SK-N-SH (cell line): Measurements from ENCODE around the gene SLC35G1. TPM values are rescaled to one million over a fixed set of nuclear protein-coding genes. Genes with fewer than 3 reads are reported as not detected.

ENCODE experiments used
- CTCF ChIA-PET: fragments of 300-600, 350-600 bp; formaldehyde crosslinking; extraction: SDS; loops from one replicate; lab custom pipeline; 2021; lab: Yijun Ruan, JAX
- POLR2A ChIA-PET: fragments of 350-600 bp; sonication (Branson Sonifier 250); formaldehyde crosslinking; extraction: SDS; loops from one replicate; lab custom pipeline; 2020; ENCODE audit warnings: antibody characterized with exemption, inconsistent platforms; lab: Yijun Ruan, JAX
- DNase-seq: peaks from one replicate; pipeline ENCODE4 v3.0.0; 2012
- H2AFZ ChIP-seq: fragments of 200-600 bp; sonication (generic); 2 replicates; pipeline ENCODE4 v1.8.1; 2016; ENCODE audit warnings: antibody characterized with exemption, mild to moderate bottlenecking, low read depth
- H3F3A ChIP-seq: fragments of 200-600 bp; sonication (generic); replicated peaks from 2 replicates; pipeline ENCODE3; 2016; ENCODE audit warnings: antibody characterized with exemption, mild to moderate bottlenecking; ENCODE audit not compliant: insufficient read depth
- H3K27ac ChIP-seq, 2 experiments: fragments of 200-500 bp in 1 of 2; fragments of 200-600 bp in 1 of 2; sonication (Bioruptor generic) in 1 of 2; sonication (generic), shearing (Covaris generic) in 1 of 2; 2 replicates each; pipeline versions ENCODE4 v1.5.1 to v1.6.1; 2014 to 2016; ENCODE audit warnings: low read depth in 2 of 2, inconsistent platforms in 1 of 2, low read length in 1 of 2, mild to moderate bottlenecking in 1 of 2, mixed read lengths in 1 of 2
- H3K27me3 ChIP-seq: fragments of 200-600 bp; sonication (generic), shearing (Covaris generic); 2 replicates; pipeline ENCODE4 v1.6.1; 2016; ENCODE audit warnings: mixed run types; ENCODE audit not compliant: insufficient read depth
- H3K36me3 ChIP-seq, 2 experiments: fragments of 200-500 bp in 1 of 2; fragments of 200-600 bp in 1 of 2; sonication (Bioruptor generic) in 1 of 2; sonication (generic) in 1 of 2; replicated peaks in 1 of 2; 2 replicates each; pipeline versions ENCODE3 to v1.5.1; 2014 to 2016; ENCODE audit warnings: low read length in 1 of 2, mild to moderate bottlenecking in 1 of 2; ENCODE audit not compliant: insufficient read depth in 2 of 2, control insufficient read depth in 1 of 2
- H3K4me1 ChIP-seq, 2 experiments: fragments of 200-500 bp in 1 of 2; fragments of 200-600 bp in 1 of 2; sonication (Bioruptor generic) in 1 of 2; sonication (generic), shearing (Covaris generic) in 1 of 2; 2 replicates each; pipeline versions ENCODE4 v1.5.1 to v1.6.1; 2014 to 2016; ENCODE audit warnings: low read depth in 1 of 2, low read length in 1 of 2, mixed run types in 1 of 2; ENCODE audit not compliant: insufficient read depth in 2 of 2, control insufficient read depth in 1 of 2
- H3K4me2 ChIP-seq: fragments of 200-600 bp; sonication (generic), shearing (Covaris generic); 2 replicates; pipeline ENCODE4 v1.6.1; 2017; ENCODE audit warnings: mixed run types
- H3K4me3 ChIP-seq, 2 experiments: fragments of 200-500 bp in 1 of 2; fragments of 200-600 bp in 1 of 2; sonication (Bioruptor generic) in 1 of 2; sonication (generic), shearing (Covaris generic) in 1 of 2; 2 replicates each; pipeline versions ENCODE4 v1.5.1 to v1.8.1; 2014 to 2016; ENCODE audit warnings: low read depth in 2 of 2, inconsistent platforms in 1 of 2, low read length in 1 of 2, mild to moderate bottlenecking in 1 of 2, mixed read lengths in 1 of 2, moderate library complexity in 1 of 2
- H3K79me2 ChIP-seq: fragments of 200-600 bp; sonication (generic); 2 replicates; pipeline ENCODE4 v1.8.1; 2017; ENCODE audit warnings: mild to moderate bottlenecking; ENCODE audit not compliant: insufficient read depth
- H3K9ac ChIP-seq: fragments of 200-600 bp; sonication (generic); 2 replicates; pipeline ENCODE4 v1.6.1; 2017; ENCODE audit warnings: mixed run types
- H3K9me2 ChIP-seq: fragments of 200-600 bp; sonication (generic); 2 replicates; pipeline ENCODE4 v1.6.1; 2017; ENCODE audit warnings: mixed run types
- H3K9me3 ChIP-seq: fragments of 200-600 bp; sonication (generic); 2 replicates; pipeline ENCODE4 v1.6.1; 2017; ENCODE audit warnings: mixed run types, mild to moderate bottlenecking, moderate library complexity
- H4K20me1 ChIP-seq: fragments of 200-600 bp; sonication (generic); 2 replicates; pipeline ENCODE4 v1.6.1; 2017; ENCODE audit warnings: mild to moderate bottlenecking, mixed run types; ENCODE audit not compliant: insufficient read depth
- CHD2 ChIP-seq: fragments of 150-350 bp; IDR thresholded peaks from 2 replicates; pipeline ENCODE4 v1.6.1; 2018; ENCODE audit warnings: low read length; ENCODE audit not compliant: partially characterized antibody
- EZH2phosphoT487 ChIP-seq: fragments of 200-600 bp; sonication (generic); IDR thresholded peaks from 2 replicates; pipeline ENCODE4 v1.6.1; 2017; ENCODE audit warnings: low read depth, mixed run types, mild to moderate bottlenecking, antibody characterized with exemption, moderate library complexity, borderline replicate concordance
- FOXJ3 ChIP-seq: sonication (generic); formaldehyde crosslinking; IDR thresholded peaks from 2 replicates; pipeline ENCODE4 v1.5.1; 2020; ENCODE audit warnings: mild to moderate bottlenecking, missing genetic modification reagents
- FOXM1 ChIP-seq: IDR thresholded peaks from 2 replicates; pipeline ENCODE4 v1.4.0; 2012; ENCODE audit warnings: low read depth, mild to moderate bottlenecking
- GABPA ChIP-seq: IDR thresholded peaks from 2 replicates; pipeline ENCODE4 v1.4.0; 2012; ENCODE audit warnings: low read depth, mild to moderate bottlenecking
- JUND ChIP-seq: IDR thresholded peaks from 2 replicates; pipeline ENCODE4 v1.4.0; 2012
- NRF1 ChIP-seq: IDR thresholded peaks from 2 replicates; pipeline ENCODE4 v1.6.1; 2012; ENCODE audit warnings: low read depth, mild to moderate bottlenecking, low read length
- POLR2AphosphoS5 ChIP-seq: IDR thresholded peaks from 2 replicates; pipeline ENCODE4 v1.6.1; 2012; ENCODE audit warnings: low read depth, low read length
- RXRA ChIP-seq: IDR thresholded peaks from 2 replicates; pipeline ENCODE4 v1.4.0; 2012; ENCODE audit warnings: low read depth, mild to moderate bottlenecking, borderline replicate concordance
- SIN3A ChIP-seq: IDR thresholded peaks from 2 replicates; pipeline ENCODE4 v1.6.1; 2012; ENCODE audit warnings: low read depth, mild to moderate bottlenecking, low read length, moderate library complexity, borderline replicate concordance
- USF1 ChIP-seq: IDR thresholded peaks from 2 replicates; pipeline ENCODE4 v1.4.0; 2012; ENCODE audit warnings: low read depth, borderline replicate concordance
- WGBS: methylation state at CpG from one replicate; pipeline ENCODE4 v1.1.6; 2017; ENCODE audit warnings: low lambda C conversion rate; 5-methylcytosine and 5-hydroxymethylcytosine counted together
- polyA plus RNA-seq, 3 experiments: library from polyadenylated mRNA; depleted of rRNA; stranded (reverse); fragments of >200 nt; gene quantifications; 2 replicates each; pipeline ENCODE4 v1.2.3, GENCODE V29; 2012
- TF ChIP-seq, protein P1 (sequence below): fragments of 200-600 bp; sonication (generic); IDR thresholded peaks from 2 replicates; pipeline ENCODE4 v1.6.1; 2017; ENCODE audit warnings: antibody characterized with exemption, mild to moderate bottlenecking, moderate library complexity

The SLC35G1 gene
- polyA plus RNA-seq, 1 of the 3 experiments (the other 2 are of a cell fraction), result 5.1 TPM

DNA sequence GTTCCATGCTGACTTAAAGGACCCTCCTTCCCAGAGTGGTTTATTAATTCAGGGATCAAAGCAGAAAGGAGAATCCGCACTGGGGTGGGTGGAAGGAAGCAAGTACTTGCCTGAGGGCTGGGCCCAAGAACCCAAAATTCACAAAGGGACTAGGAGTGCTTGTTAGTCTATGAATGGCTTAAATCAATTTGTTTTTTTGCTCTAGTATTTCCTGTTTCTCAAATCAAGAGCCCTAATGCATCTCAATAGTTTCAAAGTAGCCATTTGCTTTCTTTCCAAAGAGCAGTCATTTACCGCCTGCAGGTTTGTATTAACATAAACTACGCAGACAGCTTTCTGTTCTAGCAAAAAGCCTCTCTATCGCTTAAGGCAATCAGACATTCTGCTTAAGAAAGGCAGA, 44.2 kb upstream of the SLC35G1 start:
- Histone ChIP-seq H3K9me3 (no peaks in the 10 kb centered on the region), H3K4me2 (no peak overlapping the region), H3K27me3 (no peaks in the 10 kb centered on the region; the same call in 1 of the 2 replicates), H3K9me2 (no peaks in the 10 kb centered on the region), H3K9ac (no peak overlapping the region), H3K4me1 (peaks cover 0 to 7% of the 10 kb centered on the region in 2 experiments; a peak in 1 of 4 replicates), H3K4me3 (no peak overlapping the region), H3F3A (no peaks in the 10 kb centered on the region), H4K20me1 (no peaks in the 10 kb centered on the region), H3K36me3 (no peaks in the 10 kb centered on the region), H2AFZ (no peak overlapping the region), H3K79me2 (no peaks in the 10 kb centered on the region), H3K27ac (peak overlapping the region in 1 of 2 experiments; percentile 53; a peak in 2 of 4 replicates)
- 74% methylated on average over 4 of the region's 4 CpGs for WGBS
- TF ChIP-seq CHD2, result no peak
- no peak for TF ChIP-seq GABPA
- no peak for TF ChIP-seq EZH2phosphoT487
- TF ChIP-seq SIN3A, result no peak
- no peak for TF ChIP-seq USF1
- TF ChIP-seq JUND, result no peak
- TF ChIP-seq POLR2AphosphoS5, result no peak
- TF ChIP-seq NRF1, result no peak
- TF ChIP-seq, protein P1, sequence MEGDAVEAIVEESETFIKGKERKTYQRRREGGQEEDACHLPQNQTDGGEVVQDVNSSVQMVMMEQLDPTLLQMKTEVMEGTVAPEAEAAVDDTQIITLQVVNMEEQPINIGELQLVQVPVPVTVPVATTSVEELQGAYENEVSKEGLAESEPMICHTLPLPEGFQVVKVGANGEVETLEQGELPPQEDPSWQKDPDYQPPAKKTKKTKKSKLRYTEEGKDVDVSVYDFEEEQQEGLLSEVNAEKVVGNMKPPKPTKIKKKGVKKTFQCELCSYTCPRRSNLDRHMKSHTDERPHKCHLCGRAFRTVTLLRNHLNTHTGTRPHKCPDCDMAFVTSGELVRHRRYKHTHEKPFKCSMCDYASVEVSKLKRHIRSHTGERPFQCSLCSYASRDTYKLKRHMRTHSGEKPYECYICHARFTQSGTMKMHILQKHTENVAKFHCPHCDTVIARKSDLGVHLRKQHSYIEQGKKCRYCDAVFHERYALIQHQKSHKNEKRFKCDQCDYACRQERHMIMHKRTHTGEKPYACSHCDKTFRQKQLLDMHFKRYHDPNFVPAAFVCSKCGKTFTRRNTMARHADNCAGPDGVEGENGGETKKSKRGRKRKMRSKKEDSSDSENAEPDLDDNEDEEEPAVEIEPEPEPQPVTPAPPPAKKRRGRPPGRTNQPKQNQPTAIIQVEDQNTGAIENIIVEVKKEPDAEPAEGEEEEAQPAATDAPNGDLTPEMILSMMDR, result no peak
- no peak for TF ChIP-seq RXRA
- ChIA-PET CTCF (interaction anchor here (0.6 to 1.0 kb wide), 2 partner anchors 9 to 298 kb away, joined by 3 to 5 read pairs; no protein-coding TSS in a partner anchor), POLR2A (no interaction called here)
- no peak for DNase-seq

DNA sequence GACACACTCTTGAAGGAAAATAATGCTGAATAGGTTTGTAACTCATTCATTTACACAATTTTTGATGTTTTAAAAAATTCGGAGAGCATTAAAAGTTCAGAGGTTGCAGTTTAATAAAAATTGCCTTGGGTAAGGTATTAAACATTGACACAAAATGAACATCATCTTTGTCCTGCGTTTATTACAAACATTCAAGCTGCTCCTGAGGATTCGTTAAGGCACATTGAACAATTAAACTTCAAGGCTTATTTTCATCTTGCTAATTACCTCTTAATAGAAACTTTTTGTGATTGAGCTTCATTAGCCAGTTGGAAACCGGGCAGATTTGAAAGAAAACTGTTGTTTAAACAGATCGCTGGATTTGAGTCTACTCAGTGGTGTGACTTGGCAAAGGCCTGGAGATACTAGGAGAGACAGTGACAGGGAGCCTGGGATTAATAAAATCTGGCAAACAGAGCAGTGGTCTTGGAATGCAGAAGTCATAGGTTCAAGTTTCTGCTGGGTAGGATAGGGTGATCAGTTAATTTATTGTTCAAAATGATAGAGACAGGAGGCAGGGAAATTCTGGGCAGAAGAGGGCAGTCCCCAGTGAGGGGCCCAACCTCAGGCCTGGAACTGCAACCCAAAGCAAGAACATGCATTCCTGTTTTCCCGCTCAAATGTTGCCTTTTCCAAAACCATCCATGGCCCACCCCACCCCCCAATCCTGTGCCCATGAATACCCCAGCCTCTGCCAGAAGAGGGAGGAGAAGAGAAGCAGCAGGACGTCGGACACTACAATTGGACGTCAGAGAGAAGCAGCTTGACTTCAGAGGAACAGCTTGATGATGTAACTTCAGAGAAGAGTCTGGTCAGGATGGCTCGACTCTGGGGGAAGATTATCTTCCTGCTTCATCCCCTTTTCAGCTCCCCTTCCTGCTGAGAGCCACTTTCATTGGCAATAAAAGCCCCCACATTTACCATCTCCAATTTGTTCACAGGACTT, 43.5 kb upstream of the SLC35G1 start:
- Histone ChIP-seq H2AFZ (no peak overlapping the region), H3K4me2 (no peak overlapping the region), H3K79me2 (no peaks in the 10 kb centered on the region), H3K36me3 (no peaks in the 10 kb centered on the region), H3K9ac (no peak overlapping the region), H3K9me2 (no peaks in the 10 kb centered on the region), H3K27me3 (no peaks in the 10 kb centered on the region; the same call in 1 of the 2 replicates), H3F3A (no peaks in the 10 kb centered on the region), H3K4me1 (peaks cover 0 to 10% of the 10 kb centered on the region in 2 experiments; a peak in 2 of 4 replicates), H4K20me1 (no peaks in the 10 kb centered on the region), H3K4me3 (no peak overlapping the region), H3K9me3 (no peaks in the 10 kb centered on the region), H3K27ac (peak overlapping the region in 1 of 2 experiments; percentile 53; a peak in 2 of 4 replicates)
- ChIA-PET CTCF (interaction anchor here (1.0 to 1.3 kb wide), 2 partner anchors 9 to 14 kb away, joined by 3 to 5 read pairs; no protein-coding TSS in a partner anchor), POLR2A (no interaction called here)
- 54% methylated on average over 9 of the region's 10 CpGs for whole genome bisulfite sequencing
- DNase-seq, result no peak
- TF ChIP-seq RXRA (no peak), FOXM1 (no peak), FOXJ3 (CRISPR knock-in tag) (no peak)
